ENCODE data around the gene INPP5E.

The INPP5E gene

DNA sequence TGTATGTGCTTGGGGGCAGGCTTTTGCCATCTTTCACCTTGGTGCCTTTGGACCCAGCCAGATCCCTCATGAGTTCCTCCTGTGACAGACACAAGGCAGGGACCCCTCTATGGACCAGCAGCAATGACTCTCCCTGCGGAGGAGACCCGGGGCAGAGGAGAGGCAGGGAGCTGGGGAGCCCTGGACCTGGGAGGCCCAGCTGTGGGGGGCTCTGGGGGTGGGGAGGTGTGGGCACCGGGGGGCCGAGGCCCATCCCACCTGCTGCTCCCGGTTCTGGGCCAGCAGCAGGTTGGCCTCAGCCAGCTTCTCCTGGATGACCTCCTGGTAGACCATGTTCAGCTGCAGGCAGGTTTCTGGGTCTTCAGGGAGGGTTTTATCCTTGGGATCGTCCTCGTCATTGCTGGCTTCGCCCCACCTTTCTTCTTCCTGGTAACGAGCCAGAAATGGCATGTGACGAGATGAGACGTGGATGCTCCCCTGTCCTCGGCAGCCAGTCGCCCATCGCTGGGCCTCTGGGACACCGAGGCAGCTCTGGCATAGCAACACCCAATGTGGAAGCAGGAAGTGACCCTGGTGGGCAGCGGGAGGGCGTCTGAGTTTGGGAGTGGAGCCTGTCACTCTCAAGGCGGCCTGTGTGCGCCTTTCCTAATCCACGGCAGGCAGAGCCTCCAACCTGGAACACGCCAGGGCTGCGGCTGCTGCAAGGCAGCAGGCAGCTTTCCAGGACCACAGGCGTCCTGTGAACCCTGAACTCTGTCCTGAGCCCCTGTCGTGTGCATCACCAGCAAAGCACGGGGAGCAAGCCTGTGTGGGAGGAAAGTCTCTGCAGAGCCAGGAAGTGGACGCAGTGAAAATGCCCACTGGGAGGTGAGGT, 44.1 kb downstream of the INPP5E start:
- POLR2A ChIA-PET = interaction anchor here (1.1 to 3.4 kb wide), 5 partner anchors 8 to 33 kb away, joined by 3 to 10 read pairs (median 7); partner anchors contain the start of genes DNLZ, ENTR1 and PMPCA

GRCh38 chr9:136395020-136395340, 44.7 kb downstream of the INPP5E start:
- Histone ChIP-seq H3K4me3 (ENCODE audit: low read depth, low read length) (no peak overlapping the region), H3K9me3 (ENCODE audit: control insufficient read depth, insufficient read depth, low read depth, low read length) (no peaks in the 10 kb centered on the region), H3K27ac (ENCODE audit: extremely low read depth, low read depth, low read length) (no peak overlapping the region), H3K36me3 (ENCODE audit: control insufficient read depth in 2 of 2, insufficient read depth in 1 of 2, low read length in 2 of 2) (peaks cover 14 to 83% of the 10 kb centered on the region in 2 experiments), H3K4me1 (ENCODE audit: control insufficient read depth, insufficient read depth, low read length) (no peaks in the 10 kb centered on the region)
- POLR2A ChIA-PET = interaction anchor here (2.2 to 3.4 kb wide), 2 partner anchors 24 to 32 kb away, joined by 8 to 10 read pairs; partner anchors contain the start of gene DNLZ
- CTCF ChIA-PET = no interaction called here
- TF ChIP-seq MEIS1 (CRISPR knock-in tag; IDR thresholded peaks at IDR 0.05; ENCODE audit: borderline replicate concordance) (no peak), ZNF654 (tag by site-specific recombination; IDR thresholded peaks at IDR 0.05; ENCODE audit: low read depth) (no peak), ZNF596 (tag by site-specific recombination; IDR thresholded peaks at IDR 0.05) (no peak), ZXDB (tag by site-specific recombination; IDR thresholded peaks at IDR 0.05) (no peak), ZNF324 (tag by site-specific recombination; IDR thresholded peaks at IDR 0.05) (no peak), ZNF239 (tag by site-specific recombination; IDR thresholded peaks at IDR 0.05) (no peak), ZNF521 (tag by site-specific recombination; IDR thresholded peaks at IDR 0.05) (no peak)

More for the DNA sequence above, 44.1 kb downstream of the INPP5E start:
- TF ChIP-seq ZNF544 (tag by site-specific recombination; IDR thresholded peaks at IDR 0.05) = no peak
- no peak for TF ChIP-seq ZFP3 (tag by site-specific recombination; IDR thresholded peaks at IDR 0.05; ENCODE audit: low read depth)
- TF ChIP-seq, protein P1, sequence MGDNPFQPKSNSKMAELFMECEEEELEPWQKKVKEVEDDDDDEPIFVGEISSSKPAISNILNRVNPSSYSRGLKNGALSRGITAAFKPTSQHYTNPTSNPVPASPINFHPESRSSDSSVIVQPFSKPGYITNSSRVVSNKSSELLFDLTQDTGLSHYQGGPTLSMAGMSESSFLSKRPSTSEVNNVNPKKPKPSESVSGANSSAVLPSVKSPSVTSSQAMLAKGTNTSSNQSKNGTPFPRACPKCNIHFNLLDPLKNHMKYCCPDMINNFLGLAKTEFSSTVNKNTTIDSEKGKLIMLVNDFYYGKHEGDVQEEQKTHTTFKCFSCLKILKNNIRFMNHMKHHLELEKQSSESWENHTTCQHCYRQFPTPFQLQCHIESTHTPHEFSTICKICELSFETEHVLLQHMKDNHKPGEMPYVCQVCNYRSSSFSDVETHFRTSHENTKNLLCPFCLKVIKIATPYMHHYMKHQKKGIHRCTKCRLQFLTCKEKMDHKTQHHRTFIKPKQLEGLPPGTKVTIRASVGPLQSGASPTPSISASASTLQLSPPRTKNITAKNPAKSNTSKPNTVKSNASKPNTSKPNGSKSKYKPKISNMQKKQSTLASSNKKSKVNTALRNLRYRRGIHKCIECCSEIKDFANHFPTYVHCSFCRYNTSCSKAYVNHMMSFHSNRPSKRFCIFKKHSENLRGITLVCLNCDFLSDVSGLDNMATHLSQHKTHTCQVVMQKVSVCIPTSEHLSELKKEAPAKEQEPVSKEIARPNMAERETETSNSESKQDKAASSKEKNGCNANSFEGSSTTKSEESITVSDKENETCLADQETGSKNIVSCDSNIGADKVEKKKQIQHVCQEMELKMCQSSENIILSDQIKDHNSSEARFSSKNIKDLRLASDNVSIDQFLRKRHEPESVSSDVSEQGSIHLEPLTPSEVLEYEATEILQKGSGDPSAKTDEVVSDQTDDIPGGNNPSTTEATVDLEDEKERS (tag by site-specific recombination; IDR thresholded peaks at IDR 0.05) = no peak
- H3K4me1 ChIP-seq (ENCODE audit: control insufficient read depth, insufficient read depth, low read length) = no peaks in the 10 kb centered on the region
- H3K4me3 ChIP-seq (ENCODE audit: low read depth, low read length) = no peak overlapping the region
- H3K9me3 ChIP-seq (ENCODE audit: control insufficient read depth, insufficient read depth, low read depth, low read length) = no peaks in the 10 kb centered on the region
- CTCF ChIA-PET = interaction anchor here (0.8 to 3.3 kb wide), 3 partner anchors 18 to 56 kb away, joined by 4 to 13 read pairs (median 7); partner anchors contain the start of gene DNLZ
- no peak overlapping the region for H3K27ac ChIP-seq (ENCODE audit: extremely low read depth, low read depth, low read length)
- H3K36me3 ChIP-seq (ENCODE audit: control insufficient read depth in 2 of 2, insufficient read depth in 1 of 2, low read length in 2 of 2) = peaks cover 14 to 81% of the 10 kb centered on the region in 2 experiments

DNA sequence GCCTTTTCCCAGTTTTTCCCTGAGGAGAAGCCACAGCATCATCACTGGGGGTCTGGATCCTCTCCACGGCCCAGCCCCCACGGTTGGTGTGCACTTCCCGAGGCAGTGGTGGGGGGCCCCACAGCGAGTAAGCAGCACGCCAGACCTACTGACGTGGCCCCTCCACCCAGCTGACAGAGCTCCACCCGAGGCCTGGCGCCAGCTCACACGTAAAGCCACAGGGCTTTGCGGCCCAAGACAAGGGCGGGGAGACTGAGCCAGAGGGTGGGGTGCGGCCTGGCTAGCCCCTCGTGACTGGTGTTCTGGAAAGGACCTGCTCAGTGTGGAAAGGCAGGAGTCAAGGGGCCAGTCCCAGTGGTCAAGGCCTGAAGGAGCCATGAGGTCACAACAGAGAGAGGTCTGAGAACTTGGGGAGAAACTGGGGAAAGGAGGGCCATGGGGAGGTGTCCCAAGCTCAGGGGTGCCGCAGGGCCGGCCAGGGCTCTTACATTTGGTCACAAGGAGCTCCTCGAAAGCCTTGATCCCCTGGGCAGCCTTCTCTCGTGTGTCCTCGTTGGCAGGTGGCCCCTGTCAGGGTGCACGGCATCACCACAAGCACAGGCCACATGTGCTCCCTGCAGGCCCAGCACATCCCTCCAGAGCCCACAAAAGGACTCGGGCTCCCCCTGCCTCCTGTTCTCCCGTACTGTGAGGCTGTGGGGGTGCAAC, 45.2 kb downstream of the INPP5E start:
- Histone ChIP-seq H3K4me3 (ENCODE audit: low read depth, low read length) (no peak overlapping the region), H3K4me1 (ENCODE audit: control insufficient read depth, insufficient read depth, low read length) (no peaks in the 10 kb centered on the region), H3K9me3 (ENCODE audit: control insufficient read depth, insufficient read depth, low read depth, low read length) (no peaks in the 10 kb centered on the region), H3K36me3 (ENCODE audit: control insufficient read depth in 2 of 2, insufficient read depth in 1 of 2, low read length in 2 of 2) (peaks cover 14 to 88% of the 10 kb centered on the region in 2 experiments), H3K27ac (ENCODE audit: extremely low read depth, low read depth, low read length) (no peak overlapping the region)
- no peak for TF ChIP-seq ZSCAN23 (tag by site-specific recombination; IDR thresholded peaks at IDR 0.05)
- POLR2A ChIA-PET = interaction anchor here (2.2 to 3.4 kb wide), 2 partner anchors 24 to 32 kb away, joined by 8 to 10 read pairs; partner anchors contain the start of gene DNLZ
- CTCF ChIA-PET = interaction anchor here (0.7 kb wide), 1 partner anchor 154 kb away, joined by 3 read pairs; no protein-coding TSS in a partner anchor

DNA sequence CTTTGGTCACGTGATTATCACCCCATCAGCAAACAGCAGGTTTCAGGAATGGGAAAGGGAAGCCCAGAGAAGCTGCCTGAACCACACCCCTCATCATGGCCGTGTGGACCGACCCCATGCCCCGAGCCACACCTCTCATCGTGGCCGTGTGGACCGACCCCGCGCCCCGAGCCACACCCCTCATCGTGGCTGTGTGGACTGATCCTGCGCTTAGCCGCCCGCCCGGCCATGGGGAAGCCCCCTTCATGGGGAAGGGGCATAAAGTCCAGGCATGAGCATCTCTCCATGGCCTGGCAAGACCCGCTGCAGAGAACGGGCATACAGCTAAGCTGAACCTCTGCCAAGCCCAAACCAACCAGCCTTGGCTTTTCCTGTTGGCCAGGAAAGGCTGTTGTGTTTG, 46.1 kb downstream of the INPP5E start:
- CTCF ChIA-PET = interaction anchor here (0.7 to 5.1 kb wide), 2 partner anchors 8 to 155 kb away, joined by 3 to 23 read pairs; no protein-coding TSS in a partner anchor
- H3K36me3 ChIP-seq (ENCODE audit: control insufficient read depth in 2 of 2, insufficient read depth in 1 of 2, low read length in 2 of 2) = peaks cover 14 to 92% of the 10 kb centered on the region in 2 experiments
- TF ChIP-seq SCRT2 (tag by site-specific recombination; IDR thresholded peaks at IDR 0.05) = no peak
- TF ChIP-seq KLF10 (tag by site-specific recombination; IDR thresholded peaks at IDR 0.05) = no peak
- TF ChIP-seq ZNF449 (tag by site-specific recombination; IDR thresholded peaks at IDR 0.05) = no peak
- TF ChIP-seq MYNN (tag by site-specific recombination; IDR thresholded peaks at IDR 0.05; ENCODE audit: borderline replicate concordance) = no peak
- no peak for TF ChIP-seq PRDM1 (tag by site-specific recombination; IDR thresholded peaks at IDR 0.05)
- no peak for TF ChIP-seq ZNF837 (tag by site-specific recombination; IDR thresholded peaks at IDR 0.05)
- no peak for TF ChIP-seq ZNF146 (tag by site-specific recombination; IDR thresholded peaks at IDR 0.05)
- TF ChIP-seq HOXD13 (CRISPR knock-in tag; IDR thresholded peaks at IDR 0.05; ENCODE audit: borderline replicate concordance) = no peak
- no peak for TF ChIP-seq ZNF777 (tag by site-specific recombination; IDR thresholded peaks at IDR 0.05; ENCODE audit: borderline replicate concordance)
- TF ChIP-seq ZNF48 (tag by site-specific recombination; IDR thresholded peaks at IDR 0.05) = no peak

More for the DNA sequence above, 46.1 kb downstream of the INPP5E start:
- POLR2A ChIA-PET = interaction anchor here (1.1 to 1.3 kb wide), 3 partner anchors 27 to 39 kb away, joined by 3 to 5 read pairs (median 3); partner anchors contain the start of gene DNLZ
- no peaks in the 10 kb centered on the region for H3K9me3 ChIP-seq (ENCODE audit: control insufficient read depth, insufficient read depth, low read depth, low read length)
- no peak overlapping the region for H3K27ac ChIP-seq (ENCODE audit: extremely low read depth, low read depth, low read length)
- no peak overlapping the region for H3K4me3 ChIP-seq (ENCODE audit: low read depth, low read length)
- H3K4me1 ChIP-seq (ENCODE audit: control insufficient read depth, insufficient read depth, low read length) = no peaks in the 10 kb centered on the region

Data from HEK293 (cell line).